Stimulated activated naive CD8-positive, alpha-beta T cell treated with anti-CD3 and anti-CD28 coated beads, Interleukin-15, amount 100 ng/mL, for 72 hours (primary cell): ENCODE data around the gene NUP50.
A peak's percentile ranks its signal among the peaks of the same experiment; 100 is the strongest.

Source experiments
- ATAC-seq: fragments of 150-1000 bp; cut with Tn5 transposase; 2 replicates; pipeline ENCODE4 v1.10.0; 2021; ENCODE audit warnings: mild to moderate bottlenecking, moderate library complexity
- DNase-seq, 2 donors: peaks; one replicate each; pipeline ENCODE4 v3.0.0; 2021 to 2022
- H3K27ac Mint-ChIP-seq, 2 donors: one replicate each; pipeline ENCODE4 v1.8.0; 2022; ENCODE audit warnings: mild to moderate bottlenecking in 2 of 2, mixed read lengths in 2 of 2, moderate library complexity in 2 of 2
- H3K27me3 Mint-ChIP-seq: one replicate; pipeline ENCODE4 v1.8.0; 2022; ENCODE audit warnings: mixed read lengths
- H3K4me1 Mint-ChIP-seq: one replicate; pipeline ENCODE4 v1.8.0; 2022; ENCODE audit warnings: mild to moderate bottlenecking, mixed read lengths
- H3K4me3 Mint-ChIP-seq, 2 donors: one replicate each; pipeline ENCODE4 v1.8.0; 2022; ENCODE audit warnings: mild to moderate bottlenecking in 2 of 2, mixed read lengths in 2 of 2, moderate library complexity in 1 of 2
- H3K9me3 Mint-ChIP-seq, 2 donors: one replicate each; pipeline ENCODE4 v1.8.0; 2022; ENCODE audit warnings: mixed read lengths in 2 of 2

NUP50 gene

DNA sequence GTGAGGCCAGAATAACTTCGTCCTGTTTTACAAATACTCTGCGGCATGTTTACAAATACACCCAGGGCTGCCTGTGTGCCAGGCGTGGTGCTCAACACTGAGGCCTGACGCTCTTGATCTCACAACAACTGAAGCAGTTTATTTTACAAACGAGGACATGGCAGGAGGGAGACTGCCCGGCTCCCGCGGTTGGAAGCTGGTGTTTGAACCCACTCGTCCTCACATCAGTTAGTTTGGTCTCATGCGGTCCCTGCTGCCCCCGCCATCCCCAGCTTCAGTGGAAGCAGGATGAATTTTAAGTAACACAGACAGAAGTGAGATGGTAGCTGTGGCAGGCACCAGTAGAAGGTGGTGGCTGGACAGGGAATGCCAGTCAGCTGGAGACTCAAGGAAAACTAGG lies 60.6 kb downstream of the NUP50 start:
- no peak overlapping the region for H3K4me3 Mint-ChIP-seq
- ATAC-seq (no peak), DNase-seq (no peak)
- no peak overlapping the region for H3K27ac Mint-ChIP-seq
- no peaks in the 10 kb centered on the region for H3K9me3 Mint-ChIP-seq
- no peaks in the 10 kb centered on the region for H3K27me3 Mint-ChIP-seq
- peaks cover 54% of the 10 kb centered on the region for H3K4me1 Mint-ChIP-seq

DNA sequence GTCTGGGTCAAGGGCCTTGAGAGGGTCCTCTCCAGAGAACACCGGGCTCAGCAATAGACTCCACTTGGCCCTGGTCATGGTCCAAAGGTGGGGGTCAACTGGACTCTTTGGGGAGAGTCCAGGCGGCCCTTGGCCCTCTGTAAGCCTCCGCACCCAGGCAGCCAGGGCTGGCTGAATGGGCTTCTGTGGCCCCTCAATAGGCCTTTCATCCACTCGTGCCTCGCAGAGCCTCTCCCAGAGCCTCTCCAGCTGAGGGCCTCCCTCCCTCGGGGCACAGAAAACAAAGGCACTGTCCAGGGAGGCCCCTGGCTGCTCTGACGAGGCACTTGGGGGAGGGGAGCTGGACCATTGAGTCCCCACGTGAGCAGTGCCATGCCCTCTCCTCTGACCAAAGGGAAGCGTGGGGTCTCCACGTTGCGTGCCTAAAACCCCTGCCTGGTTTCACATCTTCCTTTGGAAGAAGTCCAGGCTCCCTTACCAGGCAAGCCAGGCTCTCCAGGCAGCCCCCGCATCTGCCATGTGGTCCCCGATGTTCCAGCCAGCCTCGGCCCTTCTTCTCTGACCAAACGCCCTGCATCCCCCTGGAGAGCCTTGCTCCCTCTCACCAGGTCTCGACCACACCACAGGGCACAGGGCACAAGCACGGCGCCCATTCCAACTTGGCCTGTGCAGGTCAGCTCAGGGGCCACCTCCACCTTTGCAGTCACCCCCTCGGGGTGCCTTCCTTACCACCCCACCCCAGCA lies 61.4 kb downstream of the NUP50 start:
- Mint-ChIP-seq H3K4me1 (peaks cover 58% of the 10 kb centered on the region), H3K27ac (peak overlapping the region in 1 of 2 donors; percentile 82), H3K27me3 (no peaks in the 10 kb centered on the region), H3K4me3 (no peak overlapping the region), H3K9me3 (no peaks in the 10 kb centered on the region)
- no peak for ATAC-seq
- no peak for DNase-seq

DNA sequence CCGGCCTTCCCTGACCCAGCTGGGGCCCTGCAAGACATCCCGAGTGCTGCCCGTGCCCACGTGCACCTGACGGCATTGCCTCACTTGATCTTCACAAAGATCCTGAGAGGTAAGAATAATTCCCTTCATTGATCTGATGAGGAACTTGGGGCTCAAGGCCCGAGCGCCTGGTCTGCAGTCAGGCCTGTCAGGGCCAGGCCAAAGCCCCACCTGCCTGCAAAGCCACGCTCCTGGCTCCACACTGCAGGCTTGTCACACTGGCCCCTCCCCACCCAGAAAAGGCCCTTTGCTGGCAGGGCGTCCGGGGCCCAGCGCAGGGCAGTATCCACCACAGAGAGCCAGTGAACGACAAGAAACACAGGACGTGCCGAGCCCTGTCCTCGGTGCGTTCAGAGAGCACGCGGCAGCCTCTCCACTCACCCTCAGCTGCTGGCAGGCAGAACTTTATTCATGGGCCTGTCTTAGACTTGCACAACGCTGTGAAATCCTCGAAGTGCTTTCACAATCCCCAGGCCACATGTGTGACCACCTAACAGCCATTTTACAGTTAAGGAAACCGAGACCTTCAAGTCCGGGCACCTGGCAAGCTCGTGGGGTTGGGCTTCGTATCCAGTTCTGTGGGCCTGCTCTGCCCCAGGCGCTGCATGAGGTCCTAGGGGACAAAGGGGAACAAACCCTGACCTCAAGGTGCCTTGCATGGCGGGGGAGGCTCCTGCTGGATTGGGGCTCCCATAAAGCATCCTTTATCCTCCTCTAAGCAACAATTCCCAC lies 62.2 kb downstream of the NUP50 start:
- H3K9me3 Mint-ChIP-seq, result no peaks in the 10 kb centered on the region
- no peaks in the 10 kb centered on the region for H3K27me3 Mint-ChIP-seq
- H3K4me3 Mint-ChIP-seq, result no peak overlapping the region
- DNase-seq, result no peak
- H3K4me1 Mint-ChIP-seq, result peaks cover 59% of the 10 kb centered on the region
- peak overlapping the region in 1 of 2 donors; percentile 82 for H3K27ac Mint-ChIP-seq
- ATAC-seq, result no peak

DNA sequence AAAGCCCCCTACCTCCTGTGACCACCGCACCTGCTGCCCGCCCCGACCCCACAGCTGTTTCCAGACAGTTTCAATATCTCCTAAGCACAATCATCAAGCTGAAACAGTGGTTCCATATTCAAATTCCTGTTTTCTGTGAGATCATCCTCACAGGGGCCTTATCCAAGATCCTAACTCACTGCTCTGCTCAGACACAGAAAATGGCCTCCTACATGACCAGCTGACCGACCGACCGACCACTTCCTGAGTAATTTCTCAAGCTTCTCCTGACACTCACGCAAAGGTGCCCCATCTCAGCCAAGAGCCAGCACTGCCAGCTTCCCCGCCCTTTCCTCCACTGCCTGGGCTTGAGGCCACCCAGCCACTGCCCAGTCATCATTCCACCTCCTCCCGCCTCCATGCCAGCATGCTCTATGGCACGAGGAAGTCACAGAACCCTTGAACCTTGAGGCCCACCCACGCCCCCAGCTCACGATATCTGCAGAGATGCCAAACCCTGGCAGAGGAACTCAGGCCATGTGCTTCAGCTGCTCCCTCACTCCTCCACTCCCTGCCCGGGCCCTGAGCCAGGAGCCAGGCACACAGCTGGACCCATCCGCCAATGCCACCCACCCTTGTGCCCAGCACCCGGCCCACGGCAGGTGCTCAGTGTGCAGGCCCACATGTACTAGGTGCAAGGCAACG lies 62.9 kb downstream of the NUP50 start:
- H3K4me1 Mint-ChIP-seq, result peaks cover 59% of the 10 kb centered on the region
- ATAC-seq (no peak), DNase-seq (no peak)
- H3K27me3 Mint-ChIP-seq, result no peaks in the 10 kb centered on the region
- H3K9me3 Mint-ChIP-seq, result no peaks in the 10 kb centered on the region
- H3K4me3 Mint-ChIP-seq, result no peak overlapping the region
- H3K27ac Mint-ChIP-seq, result no peak overlapping the region

DNA sequence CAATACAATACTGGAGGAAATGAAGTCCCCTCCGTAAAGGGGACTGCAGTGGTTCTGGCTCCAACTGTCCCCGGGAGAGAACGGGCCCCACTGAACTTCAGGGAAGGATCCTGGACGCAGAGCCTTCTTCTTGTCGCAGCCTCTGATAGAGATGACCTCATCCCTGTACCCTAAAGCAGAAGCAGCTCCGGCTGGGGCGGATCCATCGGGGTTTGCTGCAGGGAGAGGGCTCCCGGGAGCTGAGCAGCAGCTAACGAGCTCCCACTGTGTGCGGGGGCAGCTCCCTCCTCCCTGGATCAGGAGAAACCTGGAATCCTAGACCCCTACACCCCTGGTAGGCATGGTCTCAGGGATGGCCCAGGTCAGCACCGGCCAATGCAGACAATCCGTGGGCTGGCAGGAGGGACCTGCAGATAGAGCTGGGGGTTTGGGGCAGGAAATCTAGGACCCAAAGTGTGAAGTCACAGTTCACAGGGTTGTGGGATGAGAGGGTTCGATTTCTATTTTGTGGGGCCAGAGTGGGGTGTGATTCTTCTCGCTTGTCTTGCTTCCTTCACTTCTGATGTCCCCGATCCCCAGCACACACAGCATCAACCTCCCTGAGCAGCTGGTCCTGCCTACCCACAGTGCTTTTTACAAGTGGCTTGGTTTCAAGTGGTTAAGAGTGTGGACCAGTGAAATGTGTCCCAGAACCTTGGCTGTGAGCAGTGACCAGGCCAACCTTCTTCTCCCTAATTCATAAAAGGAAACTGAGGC lies 64.1 kb downstream of the NUP50 start:
- ATAC-seq, result no peak
- Mint-ChIP-seq H3K27me3 (no peaks in the 10 kb centered on the region), H3K4me1 (peaks cover 58% of the 10 kb centered on the region), H3K4me3 (no peak overlapping the region), H3K9me3 (no peaks in the 10 kb centered on the region), H3K27ac (no peak overlapping the region)
- no peak for DNase-seq

DNA sequence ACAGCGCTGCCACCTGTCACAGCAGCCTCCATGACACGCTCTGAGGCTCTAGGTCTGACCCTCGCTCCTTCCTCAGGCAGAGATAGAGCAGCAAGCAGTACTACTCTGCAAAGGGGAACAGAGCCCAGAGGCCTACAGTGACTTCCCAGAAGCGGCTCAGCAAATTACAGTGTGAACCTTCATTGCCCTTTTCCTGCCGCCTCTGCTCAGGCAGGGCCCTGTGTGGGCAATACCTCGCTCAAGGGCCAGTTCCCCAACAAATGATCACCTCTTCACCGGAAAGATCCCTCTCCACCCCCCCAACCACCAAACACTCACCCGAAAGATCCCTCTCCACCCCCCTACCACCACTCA lies 64.7 kb downstream of the NUP50 start:
- no peak overlapping the region for H3K27ac Mint-ChIP-seq
- DNase-seq (no peak), ATAC-seq (no peak)
- H3K4me3 Mint-ChIP-seq, result no peak overlapping the region
- H3K4me1 Mint-ChIP-seq, result peaks cover 57% of the 10 kb centered on the region
- no peaks in the 10 kb centered on the region for H3K9me3 Mint-ChIP-seq
- no peaks in the 10 kb centered on the region for H3K27me3 Mint-ChIP-seq

DNA sequence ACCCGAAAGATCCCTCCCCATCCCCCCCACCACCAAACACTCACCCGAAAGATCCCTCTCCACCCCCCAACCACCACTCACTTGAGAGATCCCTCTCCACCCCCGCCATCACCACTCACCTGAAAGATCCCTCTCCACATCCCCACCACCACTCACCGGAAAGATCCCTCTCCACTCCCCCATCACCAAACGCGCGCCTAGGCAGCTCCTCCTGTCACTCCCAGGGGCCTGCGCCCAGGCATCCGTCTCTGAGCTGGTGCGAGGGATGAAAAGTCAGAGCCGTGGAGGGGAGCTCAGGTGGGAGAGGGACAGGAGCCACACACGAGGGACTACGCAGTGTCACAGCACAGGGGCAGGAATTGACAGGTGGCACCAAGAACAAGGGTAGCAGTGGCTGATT lies 65.5 kb downstream of the NUP50 start:
- Mint-ChIP-seq H3K9me3 (no peaks in the 10 kb centered on the region), H3K27me3 (no peaks in the 10 kb centered on the region), H3K4me3 (no peak overlapping the region), H3K4me1 (peaks cover 63% of the 10 kb centered on the region), H3K27ac (no peak overlapping the region)
- no peak for DNase-seq
- ATAC-seq, result no peak

DNA sequence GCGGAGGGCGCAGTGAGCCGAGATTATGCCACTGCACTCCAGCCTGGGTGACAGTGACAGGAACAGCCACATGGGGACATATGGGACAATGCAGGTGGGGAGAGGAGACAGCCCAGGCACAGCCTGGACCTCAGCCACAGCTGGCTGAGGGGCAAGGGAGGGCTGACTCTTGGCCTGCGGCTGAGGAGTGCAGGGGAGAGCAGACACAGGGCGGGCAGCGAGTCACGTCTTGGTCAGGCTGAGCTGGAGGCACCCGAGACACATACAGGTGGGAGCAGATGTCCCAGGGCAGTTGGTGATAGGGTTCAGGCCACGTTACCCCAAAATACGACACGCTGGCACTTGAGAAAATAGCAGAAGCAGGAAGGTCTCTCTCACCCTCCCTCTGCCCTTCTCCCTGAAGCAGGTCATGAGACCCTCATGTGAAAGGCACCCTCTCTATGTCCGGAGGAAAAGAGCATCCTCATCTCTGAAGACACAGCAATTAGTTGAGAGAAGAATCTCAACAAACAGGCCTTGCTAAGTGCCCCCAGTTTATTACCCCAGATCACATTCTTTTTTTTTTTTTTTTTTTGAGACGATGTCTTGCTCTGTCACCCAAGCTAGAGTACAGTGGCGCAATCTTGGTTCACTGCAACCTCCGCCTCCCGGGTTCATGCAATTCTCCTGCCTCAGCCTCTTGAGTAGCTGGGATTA lies 66.4 kb downstream of the NUP50 start:
- H3K27ac Mint-ChIP-seq, result peak overlapping the region in 1 of 2 donors; percentile 82
- H3K4me3 Mint-ChIP-seq, result no peak overlapping the region

DNA sequence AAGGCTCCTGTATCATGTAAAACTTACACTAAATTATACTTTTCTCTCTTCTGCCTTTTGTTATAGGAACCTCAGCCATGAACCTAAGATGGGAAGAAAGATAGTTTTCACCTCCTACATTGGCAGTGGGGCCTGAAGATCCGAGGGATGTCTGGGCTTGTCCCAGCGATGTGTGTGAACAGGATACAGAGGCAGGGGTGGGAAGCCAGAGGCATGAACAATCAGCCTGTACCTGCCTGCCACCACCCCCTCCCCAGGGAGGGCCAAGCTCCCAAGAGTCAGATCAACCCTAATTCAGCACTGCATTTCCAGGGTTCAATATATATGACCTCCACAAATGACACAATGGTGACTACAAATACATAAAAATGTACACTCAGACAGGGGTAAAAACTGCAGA lies 67.6 kb downstream of the NUP50 start:
- peaks cover 73% of the 10 kb centered on the region for H3K4me1 Mint-ChIP-seq
- H3K27me3 Mint-ChIP-seq, result no peaks in the 10 kb centered on the region
- DNase-seq (no peak), ATAC-seq (no peak)
- H3K4me3 Mint-ChIP-seq, result no peak overlapping the region
- peak overlapping the region in 1 of 2 donors; percentile 6 for H3K27ac Mint-ChIP-seq
- no peaks in the 10 kb centered on the region for H3K9me3 Mint-ChIP-seq

More for the DNA sequence above, 66.4 kb downstream of the NUP50 start:
- no peak for ATAC-seq
- H3K9me3 Mint-ChIP-seq, result no peaks in the 10 kb centered on the region
- DNase-seq, result no peak
- peaks cover 72% of the 10 kb centered on the region for H3K4me1 Mint-ChIP-seq
- H3K27me3 Mint-ChIP-seq, result no peaks in the 10 kb centered on the region

DNA sequence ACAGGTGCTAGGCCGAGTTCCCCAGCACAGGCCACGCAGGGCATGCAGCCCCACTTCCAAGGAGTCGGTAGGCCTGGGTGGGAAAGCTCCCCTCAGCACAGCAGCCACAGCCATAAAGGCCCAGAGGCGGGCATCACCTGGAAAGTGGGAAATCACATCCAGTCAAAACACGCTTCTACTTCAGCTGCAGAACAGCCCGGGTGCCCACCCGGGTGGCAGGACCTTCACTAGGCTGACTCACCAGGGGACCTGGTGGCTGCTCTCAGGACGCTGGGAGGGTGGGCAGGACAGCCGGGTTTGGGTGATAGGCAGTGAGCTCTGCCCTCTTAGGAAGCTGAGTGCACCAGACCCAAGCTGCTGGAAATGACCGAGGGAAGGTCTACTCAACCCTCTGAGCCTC lies 69.7 kb downstream of the NUP50 start:
- no peaks in the 10 kb centered on the region for H3K9me3 Mint-ChIP-seq
- no peak overlapping the region for H3K4me3 Mint-ChIP-seq
- no peaks in the 10 kb centered on the region for H3K27me3 Mint-ChIP-seq
- peaks cover 69% of the 10 kb centered on the region for H3K4me1 Mint-ChIP-seq
- ATAC-seq (no peak), DNase-seq (no peak)
- H3K27ac Mint-ChIP-seq, result no peak overlapping the region

DNA sequence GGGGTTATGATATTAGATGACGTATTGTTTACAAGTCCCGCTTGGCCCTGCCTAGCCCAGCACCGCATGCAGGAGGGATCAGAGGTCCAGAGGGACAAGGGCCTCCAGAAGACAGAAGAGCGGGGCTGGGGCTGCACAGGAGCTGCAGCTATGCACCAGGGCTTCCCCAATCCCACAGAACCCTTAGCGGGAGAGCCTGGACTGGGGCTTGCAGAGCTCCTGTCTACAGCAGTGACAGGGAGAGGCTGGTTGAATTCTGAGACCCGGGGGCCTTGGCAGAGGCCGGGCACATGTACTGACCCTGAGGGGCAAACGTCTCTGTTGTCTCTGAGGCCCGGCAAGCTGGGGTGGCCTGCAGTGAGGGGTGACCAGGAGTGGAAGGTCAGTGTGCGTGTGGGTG lies 70.1 kb downstream of the NUP50 start:
- no peaks in the 10 kb centered on the region for H3K9me3 Mint-ChIP-seq
- no peak overlapping the region for H3K27ac Mint-ChIP-seq
- peaks cover 70% of the 10 kb centered on the region for H3K4me1 Mint-ChIP-seq
- DNase-seq, result no peak
- H3K27me3 Mint-ChIP-seq, result no peaks in the 10 kb centered on the region
- no peak overlapping the region for H3K4me3 Mint-ChIP-seq
- no peak for ATAC-seq

DNA sequence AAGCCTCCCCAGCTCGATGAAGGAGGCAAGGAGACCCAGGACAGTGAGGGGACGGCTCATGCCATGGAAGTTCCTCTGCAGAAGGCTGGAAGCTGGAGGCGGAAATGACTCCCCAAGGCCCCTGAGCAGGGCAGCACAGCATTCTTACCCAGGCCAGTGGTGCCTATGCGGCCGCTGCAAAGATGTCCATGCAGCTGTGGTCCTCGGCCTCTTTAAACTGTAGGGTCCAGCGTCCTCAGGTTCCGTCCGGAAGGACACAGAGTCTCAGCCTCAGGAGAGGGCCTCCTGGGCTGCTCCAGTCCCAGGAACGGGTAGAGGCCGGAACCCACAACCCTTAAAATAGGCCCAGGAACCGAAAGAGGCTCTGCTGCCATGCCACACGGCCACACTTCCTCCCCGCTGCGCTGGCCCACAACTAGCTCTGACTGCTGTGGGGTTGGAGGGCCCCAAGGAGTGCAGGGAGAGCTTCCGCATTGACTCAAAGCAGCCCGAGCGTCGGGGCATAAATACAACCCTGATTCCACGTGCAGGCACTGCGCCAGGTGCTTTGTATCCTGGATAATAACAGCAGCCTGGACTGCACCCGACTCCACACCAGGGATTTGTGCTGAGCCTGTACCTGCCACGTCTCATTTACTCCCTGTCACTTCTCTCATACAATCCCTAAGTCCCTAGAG lies 71.5 kb downstream of the NUP50 start:
- peaks cover 68% of the 10 kb centered on the region for H3K4me1 Mint-ChIP-seq
- ATAC-seq (peak; percentile 79), DNase-seq (peak; percentile 41 to 45)
- no peaks in the 10 kb centered on the region for H3K9me3 Mint-ChIP-seq
- no peaks in the 10 kb centered on the region for H3K27me3 Mint-ChIP-seq
- peak overlapping the region in 1 of 2 donors; percentile 68 for H3K4me3 Mint-ChIP-seq
- H3K27ac Mint-ChIP-seq, result peak overlapping the region; percentile 5 to 58

DNA sequence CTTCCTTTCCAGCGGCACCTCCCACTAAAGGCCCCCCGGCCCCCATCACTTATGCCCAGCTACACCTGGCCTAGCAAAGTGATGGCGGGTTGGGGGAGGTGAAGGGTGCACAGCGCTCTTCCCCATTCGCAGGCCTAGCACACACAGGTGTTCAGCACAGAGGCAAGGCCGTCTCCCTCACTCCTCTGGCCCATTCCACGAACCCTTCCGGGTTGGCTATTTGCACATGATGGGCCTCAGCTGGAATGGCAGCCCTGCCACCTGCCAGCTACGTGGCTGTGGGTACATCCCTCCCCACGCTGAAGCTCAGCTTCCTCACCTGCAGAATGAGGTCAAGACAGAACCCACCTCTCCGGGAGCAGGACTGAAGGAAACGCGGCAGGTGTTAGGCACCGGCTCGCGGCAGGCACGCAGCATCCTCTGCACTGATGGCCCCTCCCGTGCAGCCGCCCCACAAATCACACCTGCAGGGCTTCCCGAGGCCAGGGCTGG lies 72.2 kb downstream of the NUP50 start:
- DNase-seq (no peak), ATAC-seq (no peak)
- Mint-ChIP-seq H3K4me3 (peak overlapping the region in 1 of 2 donors; percentile 68), H3K27ac (peak overlapping the region; percentile 58 to 74), H3K27me3 (no peaks in the 10 kb centered on the region), H3K4me1 (peaks cover 68% of the 10 kb centered on the region), H3K9me3 (no peaks in the 10 kb centered on the region)
